ENCODE measurements around the gene PYM1.

PYM1 gene

DNA sequence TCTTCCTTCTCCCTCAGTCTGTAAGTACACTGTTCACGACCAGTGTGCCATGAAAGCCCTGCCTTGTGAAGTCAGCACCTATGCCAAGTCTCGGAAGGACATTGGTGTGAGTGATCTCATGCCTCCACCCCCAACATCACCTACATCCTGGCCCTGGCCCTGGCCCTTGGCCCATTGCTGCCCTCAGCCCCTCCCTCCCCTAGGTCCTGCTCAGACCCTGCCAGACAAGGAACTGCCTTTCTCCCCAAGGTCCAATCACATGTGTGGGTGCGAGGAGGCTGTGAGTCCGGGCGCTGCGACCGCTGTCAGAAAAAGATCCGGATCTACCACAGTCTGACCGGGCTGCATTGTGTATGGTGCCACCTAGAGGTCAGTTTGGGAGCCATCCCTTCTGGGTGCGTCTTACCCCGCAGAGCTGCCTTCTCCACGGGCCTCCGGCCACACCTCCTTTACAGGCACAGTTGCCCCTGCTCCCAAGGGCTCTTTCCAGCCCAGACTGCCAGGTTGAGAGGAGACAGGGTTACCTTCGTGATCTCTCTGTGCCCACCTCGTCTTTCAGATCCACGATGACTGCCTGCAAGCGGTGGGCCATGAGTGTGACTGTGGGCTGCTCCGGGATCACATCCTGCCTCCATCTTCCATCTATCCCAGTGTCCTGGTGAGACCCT, 12.5 kb upstream of the PYM1 start:
- H3K27ac ChIP-seq (ENCODE audit: poor library complexity, severe bottlenecking), result peak overlapping the region; percentile 98
- peak; percentile 92 for TF ChIP-seq CTCF (IDR thresholded peaks at IDR 0.05; ENCODE audit: poor library complexity, severe bottlenecking)
- DNase-seq (ENCODE audit: low spot score), result peak; percentile 80
- no peaks in the 10 kb centered on the region for H3K27me3 ChIP-seq (ENCODE audit: insufficient read depth, poor library complexity, severe bottlenecking)
- peak; percentile 78 for ATAC-seq (ENCODE audit: low read depth)
- peaks cover 92% of the 10 kb centered on the region for H3K36me3 ChIP-seq (ENCODE audit: low read depth)
- no peaks in the 10 kb centered on the region for H3K9me3 ChIP-seq (ENCODE audit: severe bottlenecking)
- H3K4me1 ChIP-seq (ENCODE audit: insufficient read depth, poor library complexity, severe bottlenecking), result peaks cover 35% of the 10 kb centered on the region
- H3K4me3 ChIP-seq (ENCODE audit: severe bottlenecking), result no peak overlapping the region

DNA sequence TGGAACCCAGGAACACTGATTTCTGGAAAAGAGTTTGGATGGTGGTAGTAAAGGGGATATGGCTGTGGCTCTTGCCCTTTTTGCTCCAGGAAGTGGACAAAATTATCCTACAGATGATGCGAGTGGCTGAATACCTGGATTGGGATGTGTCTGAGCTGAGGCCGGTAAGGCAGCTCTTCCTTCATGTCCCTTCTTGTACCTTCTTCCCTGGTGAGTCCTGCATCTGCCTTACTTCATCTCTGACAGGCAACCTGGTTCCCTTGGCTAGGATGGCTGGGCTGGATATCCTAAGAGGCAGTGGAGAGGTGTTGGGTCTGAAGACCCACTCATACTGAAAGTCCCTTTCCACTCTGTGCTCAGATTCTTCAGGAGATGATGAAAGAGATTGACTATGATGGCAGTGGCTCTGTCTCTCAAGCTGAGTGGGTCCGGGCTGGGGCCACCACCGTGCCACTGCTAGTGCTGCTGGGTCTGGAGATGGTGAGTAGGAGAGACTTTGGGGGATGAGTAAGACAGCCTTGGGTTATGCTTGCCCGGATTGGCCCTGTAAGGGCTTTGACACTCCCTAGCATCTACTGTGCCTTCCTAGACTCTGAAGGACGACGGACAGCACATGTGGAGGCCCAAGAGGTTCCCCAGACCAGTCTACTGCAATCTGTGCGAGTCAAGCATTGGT, 11.3 kb upstream of the PYM1 start:
- H3K27ac ChIP-seq (ENCODE audit: poor library complexity, severe bottlenecking), result peak overlapping the region; percentile 98
- ATAC-seq (ENCODE audit: low read depth) (no peak), DNase-seq (ENCODE audit: low spot score) (no peak)
- no peak overlapping the region for H3K4me3 ChIP-seq (ENCODE audit: severe bottlenecking)
- no peaks in the 10 kb centered on the region for H3K27me3 ChIP-seq (ENCODE audit: insufficient read depth, poor library complexity, severe bottlenecking)
- no peak for TF ChIP-seq CTCF (IDR thresholded peaks at IDR 0.05; ENCODE audit: poor library complexity, severe bottlenecking)
- H3K36me3 ChIP-seq (ENCODE audit: low read depth), result peaks cover 92% of the 10 kb centered on the region
- H3K4me1 ChIP-seq (ENCODE audit: insufficient read depth, poor library complexity, severe bottlenecking), result peaks cover 43% of the 10 kb centered on the region
- no peaks in the 10 kb centered on the region for H3K9me3 ChIP-seq (ENCODE audit: severe bottlenecking)

GRCh38 chr12:55937981-55938380, 10.3 kb upstream of the PYM1 start:
- Histone ChIP-seq H3K9me3 (ENCODE audit: severe bottlenecking) (no peaks in the 10 kb centered on the region), H3K27ac (ENCODE audit: poor library complexity, severe bottlenecking) (peak overlapping the region; percentile 98), H3K4me1 (ENCODE audit: insufficient read depth, poor library complexity, severe bottlenecking) (peaks cover 50% of the 10 kb centered on the region), H3K27me3 (ENCODE audit: insufficient read depth, poor library complexity, severe bottlenecking) (no peaks in the 10 kb centered on the region), H3K36me3 (ENCODE audit: low read depth) (peaks cover 89% of the 10 kb centered on the region), H3K4me3 (ENCODE audit: severe bottlenecking) (no peak overlapping the region)
- DNase-seq (ENCODE audit: low spot score) (no peak), ATAC-seq (ENCODE audit: low read depth) (peak; percentile 77)
- TF ChIP-seq CTCF (IDR thresholded peaks at IDR 0.05; ENCODE audit: poor library complexity, severe bottlenecking), result no peak

- H3K36me3 ChIP-seq (ENCODE audit: low read depth), result peaks cover 71% of the 10 kb centered on the region
- ATAC-seq (ENCODE audit: low read depth), result no peak
- no peak for DNase-seq (ENCODE audit: low spot score)
- no peaks in the 10 kb centered on the region for H3K27me3 ChIP-seq (ENCODE audit: insufficient read depth, poor library complexity, severe bottlenecking)
- H3K27ac ChIP-seq (ENCODE audit: poor library complexity, severe bottlenecking), result peak overlapping the region; percentile 98
- H3K9me3 ChIP-seq (ENCODE audit: severe bottlenecking), result no peaks in the 10 kb centered on the region
- H3K4me3 ChIP-seq (ENCODE audit: severe bottlenecking), result no peak overlapping the region
- no peak for TF ChIP-seq CTCF (IDR thresholded peaks at IDR 0.05; ENCODE audit: poor library complexity, severe bottlenecking)
- H3K4me1 ChIP-seq (ENCODE audit: insufficient read depth, poor library complexity, severe bottlenecking), result peaks cover 58% of the 10 kb centered on the region
These were observed 8.1 kb upstream of the PYM1 start for GRCh38 chr12:55935738-55936151.

GRCh38 chr12:55934773-55935172, 7.1 kb upstream of the PYM1 start:
- Histone ChIP-seq H3K4me3 (ENCODE audit: severe bottlenecking) (no peak overlapping the region), H3K27me3 (ENCODE audit: insufficient read depth, poor library complexity, severe bottlenecking) (no peaks in the 10 kb centered on the region), H3K4me1 (ENCODE audit: insufficient read depth, poor library complexity, severe bottlenecking) (peaks cover 60% of the 10 kb centered on the region), H3K27ac (ENCODE audit: poor library complexity, severe bottlenecking) (peak overlapping the region; percentile 98), H3K36me3 (ENCODE audit: low read depth) (peaks cover 61% of the 10 kb centered on the region), H3K9me3 (ENCODE audit: severe bottlenecking) (no peaks in the 10 kb centered on the region)
- DNase-seq (ENCODE audit: low spot score), result no peak
- no peak for ATAC-seq (ENCODE audit: low read depth)
- TF ChIP-seq CTCF (IDR thresholded peaks at IDR 0.05; ENCODE audit: poor library complexity, severe bottlenecking), result no peak

Measured in RWPE2 (cell line).